GM12878 (cell line): ENCODE measurements around the gene FAM227B. TPM values are rescaled to one million over a fixed set of nuclear protein-coding genes. Genes with fewer than 3 reads are reported as not detected.

Experiments used
- ATAC-seq: fragments of 200-7000 bp; cut with Tn5 transposase; 3 replicates; pipeline ENCODE4 v1.9.1; 2020; ENCODE audit warnings: mild to moderate bottlenecking, moderate library complexity
- BruUV-seq: library from RNA; stranded (reverse); fragments of 400-500 nt; replicated peaks from 2 replicates; lab custom pipeline; 2021; lab: Mats Ljungman, UMichigan
- CTCF ChIA-PET: fragments of 300-600 bp; sonication (Branson Sonifier 250); formaldehyde crosslinking; extraction: SDS; loops from one replicate; lab custom pipeline; 2021; ENCODE audit warnings: inconsistent platforms; lab: Yijun Ruan, JAX
- POLR2A ChIA-PET: fragments of 350-600 bp; formaldehyde crosslinking; extraction: SDS; loops from one replicate; lab custom pipeline; 2021; ENCODE audit warnings: inconsistent platforms; lab: Charles Lee
- RAD21 ChIA-PET: fragments of 300-600 bp; sonication (Branson Sonifier 250); formaldehyde crosslinking; loops from one replicate; lab custom pipeline; 2023; ENCODE audit warnings: antibody characterized with exemption; ENCODE audit not compliant: unreplicated experiment; lab: Charles Lee
- SMC1A ChIA-PET: fragments of 300-600 bp; sonication (Branson Sonifier 250); formaldehyde crosslinking; loops from one replicate; lab custom pipeline; 2023; ENCODE audit not compliant: unreplicated experiment, uncharacterized antibody; lab: Charles Lee
- DNase-seq: peaks from one replicate; pipeline ENCODE4 v3.0.0-alpha.2; 2011; ENCODE audit warnings: low read depth, low spot score
- FAIRE-seq: peaks from 3 replicates; lab custom pipeline; 2011; peaks lifted over from hg19 to GRCh38; lab: Jason Lieb, UNC
- H2AFZ ChIP-seq: 2 replicates; pipeline ENCODE4 v1.6.0; 2011; ENCODE audit warnings: low read depth, low read length, control low read depth; ENCODE audit not compliant: control insufficient read depth
- H3K27ac ChIP-seq: 2 replicates; pipeline ENCODE4 v1.5.1; 2011; ENCODE audit warnings: control low read depth; ENCODE audit not compliant: control insufficient read depth, insufficient read depth
- H3K27me3 ChIP-seq, 2 experiments: replicated peaks in 1 of 2; 2 replicates each; pipeline versions ENCODE4 v1.6.0 to v1.6.1; 2011; ENCODE audit warnings: low read length in 1 of 2; ENCODE audit not compliant: control insufficient read depth in 2 of 2, insufficient read depth in 2 of 2
- H3K36me3 ChIP-seq, 2 experiments: 2 replicates each; pipeline ENCODE4 v1.5.1; 2011; ENCODE audit warnings: low read length in 1 of 2; ENCODE audit not compliant: control insufficient read depth in 2 of 2, insufficient read depth in 2 of 2
- H3K4me1 ChIP-seq: 2 replicates; pipeline ENCODE4 v1.6.1; 2011; ENCODE audit warnings: mild to moderate bottlenecking, low read length, moderate library complexity, mixed read lengths; ENCODE audit not compliant: control insufficient read depth, insufficient read depth
- H3K4me2 ChIP-seq: 2 replicates; pipeline ENCODE4 v1.6.0; 2011; ENCODE audit warnings: control low read depth; ENCODE audit not compliant: control insufficient read depth, insufficient read depth
- H3K4me3 ChIP-seq: fragments of 200-600 bp; sonication (generic); 2 replicates; pipeline ENCODE4 v1.5.1; 2016
- H3K79me2 ChIP-seq: 2 replicates; pipeline ENCODE4 v1.6.0; 2011; ENCODE audit warnings: low read length; ENCODE audit not compliant: control insufficient read depth, insufficient read depth
- H3K9ac ChIP-seq: 2 replicates; pipeline ENCODE4 v1.8.0; 2011; ENCODE audit warnings: low read length, control low read depth, mixed read lengths; ENCODE audit not compliant: control insufficient read depth, insufficient read depth
- H3K9me3 ChIP-seq: replicated peaks from 3 replicates; pipeline ENCODE4 v1.5.1; 2011; ENCODE audit warnings: mild to moderate bottlenecking, low read length; ENCODE audit not compliant: control insufficient read depth, insufficient read depth
- H4K20me1 ChIP-seq: 2 replicates; pipeline ENCODE4 v1.6.0; 2011; ENCODE audit not compliant: control insufficient read depth, insufficient read depth
- BACH1 ChIP-seq: fragments of 450-650 bp; IDR thresholded peaks from 2 replicates; pipeline ENCODE4 v1.6.1; 2017; ENCODE audit warnings: mild to moderate bottlenecking, borderline replicate concordance
- CBX5 ChIP-seq: sonication (generic); IDR thresholded peaks from 2 replicates; pipeline ENCODE4 v1.6.1; 2016; ENCODE audit warnings: low read depth, moderate library complexity, mild to moderate bottlenecking, inconsistent platforms
- CREM ChIP-seq: IDR thresholded peaks from 2 replicates; pipeline ENCODE4 v1.6.1; 2014; ENCODE audit warnings: antibody characterized with exemption, low read depth
- EGR1 ChIP-seq, 2 experiments: IDR thresholded peaks; 1 replicate in 1 of 2; 2 replicates in 1 of 2; pipeline ENCODE4 v1.6.1; 2011 to 2012; ENCODE audit warnings: low read depth in 2 of 2, low read length in 2 of 2, borderline replicate concordance in 1 of 2, mild to moderate bottlenecking in 1 of 2, moderate library complexity in 1 of 2
- RAD21 ChIP-seq: IDR thresholded peaks from 2 replicates; pipeline ENCODE4 v1.6.1; 2011; ENCODE audit warnings: mild to moderate bottlenecking, low read depth, low read length, moderate library complexity; ENCODE audit not compliant: insufficient read depth
- SMAD5 ChIP-seq: IDR thresholded peaks from 2 replicates; pipeline ENCODE4 v1.6.1; 2016; ENCODE audit warnings: antibody characterized with exemption, low read depth
- SMC3 ChIP-seq: IDR thresholded peaks from 2 replicates; pipeline ENCODE4 v1.6.1; 2011; ENCODE audit warnings: low read length, improper control_type of control experiment, borderline replicate concordance
- WGBS: methylation state at CpG from one replicate; pipeline ENCODE4 v1.1.6; 2016; ENCODE audit warnings: low lambda C conversion rate; ENCODE audit not compliant: insufficient replicate concordance, insufficient coverage; ENCODE audit errors: missing lambda C conversion rate; 5-methylcytosine and 5-hydroxymethylcytosine counted together
- in situ Hi-C: fragments of 300-500 bp; cut with MboI; formaldehyde crosslinking; loops from 9 replicates; pipeline ENCODE4 v1.14.3; 2018; ENCODE audit warnings: mixed read lengths
- intact Hi-C: fragments of 100-400 bp; cut with micrococcal nuclease; formaldehyde crosslinking; loops from one replicate; pipeline ENCODE4 v1.14.2; 2022; ENCODE audit not compliant: unreplicated experiment
- polyA plus RNA-seq, 11 experiments: library from polyadenylated mRNA; depleted of rRNA in 4 of 11; unstranded in 6 of 11; stranded (reverse) in 5 of 11; fragments of >200 nt; fragmentation: Nextera tagmentation in 4 of 11; fragmentation: Illumina TruSeq in 1 of 11; extraction: Ambion mirVana in 4 of 11; extraction: Trizol in 1 of 11; gene quantifications; 1 replicate in 1 of 11; 2 replicates in 10 of 11; pipeline versions ENCODE4 v1.2.1 to v1.2.3, GENCODE V29; 2011 to 2016; ENCODE audit warnings: inconsistent platforms in 2 of 11, missing spikeins in 2 of 11, low read depth in 1 of 11
- total RNA-seq, 4 experiments: library from RNA; depleted of rRNA in 3 of 4; stranded (reverse); fragments of >200 nt in 3 of 4; fragmentation: Illumina TruSeq in 1 of 4; extraction: Trizol in 1 of 4; gene quantifications; 2 replicates each; pipeline versions ENCODE4 v1.2.1 to v1.2.3, GENCODE V29; 2013 to 2021
- TF ChIP-seq, protein P1 (sequence below): IDR thresholded peaks from 2 replicates; pipeline ENCODE4 v1.6.1; 2011; ENCODE audit warnings: borderline replicate concordance, low read depth, mild to moderate bottlenecking, moderate library complexity, mixed read lengths, low read length; ENCODE audit not compliant: insufficient read depth; ENCODE audit errors: extremely low read length
- TF ChIP-seq, protein P2 (sequence below): fragments of 450-650 bp; IDR thresholded peaks from 2 replicates; pipeline ENCODE4 v1.6.1; 2017; ENCODE audit warnings: mild to moderate bottlenecking, moderate library complexity

FAM227B gene
- total and polyA plus RNA-seq, 10 of the 15 experiments (the other 5 are each of a cell fraction or from before 2014, with no cell fraction given) = 3.9 to 12.6 (median 6.9) TPM

- peaks cover 0 to 3% of the 10 kb centered on the region in 2 experiments; a peak in 3 of 4 replicates for H3K36me3 ChIP-seq
- ChIA-PET POLR2A (no interaction called here), RAD21 (no interaction called here), SMC1A (no interaction called here), CTCF (interaction anchor here (1.4 kb wide), 1 partner anchor 12 kb away, joined by 3 read pairs; no protein-coding TSS in a partner anchor)
- H3K79me2 ChIP-seq = no peaks in the 10 kb centered on the region
- no peaks in the 10 kb centered on the region for H3K4me1 ChIP-seq
- no peak for ATAC-seq
- no TSS peak for BruUV-seq
- no peak for DNase-seq
- H2AFZ ChIP-seq = no peak overlapping the region
- no peak overlapping the region for H3K4me3 ChIP-seq
- in situ Hi-C loops = no loop called here
- H3K9me3 ChIP-seq = no peaks in the 10 kb centered on the region
- no peak overlapping the region for H3K27ac ChIP-seq
- no peak for TF ChIP-seq SMAD5
- TF ChIP-seq, protein P1, sequence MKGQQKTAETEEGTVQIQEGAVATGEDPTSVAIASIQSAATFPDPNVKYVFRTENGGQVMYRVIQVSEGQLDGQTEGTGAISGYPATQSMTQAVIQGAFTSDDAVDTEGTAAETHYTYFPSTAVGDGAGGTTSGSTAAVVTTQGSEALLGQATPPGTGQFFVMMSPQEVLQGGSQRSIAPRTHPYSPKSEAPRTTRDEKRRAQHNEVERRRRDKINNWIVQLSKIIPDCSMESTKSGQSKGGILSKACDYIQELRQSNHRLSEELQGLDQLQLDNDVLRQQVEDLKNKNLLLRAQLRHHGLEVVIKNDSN = no peak
- TF ChIP-seq CREM = no peak
- TF ChIP-seq SMC3 = no peak
- no peak for TF ChIP-seq BACH1
- no peak for TF ChIP-seq EGR1 (IDR thresholded peaks at IDR 0.05; ENCODE audit: borderline replicate concordance in 1 of 2, low read depth in 2 of 2, low read length in 2 of 2)
- TF ChIP-seq CBX5 = no peak
- TF ChIP-seq, protein P2, sequence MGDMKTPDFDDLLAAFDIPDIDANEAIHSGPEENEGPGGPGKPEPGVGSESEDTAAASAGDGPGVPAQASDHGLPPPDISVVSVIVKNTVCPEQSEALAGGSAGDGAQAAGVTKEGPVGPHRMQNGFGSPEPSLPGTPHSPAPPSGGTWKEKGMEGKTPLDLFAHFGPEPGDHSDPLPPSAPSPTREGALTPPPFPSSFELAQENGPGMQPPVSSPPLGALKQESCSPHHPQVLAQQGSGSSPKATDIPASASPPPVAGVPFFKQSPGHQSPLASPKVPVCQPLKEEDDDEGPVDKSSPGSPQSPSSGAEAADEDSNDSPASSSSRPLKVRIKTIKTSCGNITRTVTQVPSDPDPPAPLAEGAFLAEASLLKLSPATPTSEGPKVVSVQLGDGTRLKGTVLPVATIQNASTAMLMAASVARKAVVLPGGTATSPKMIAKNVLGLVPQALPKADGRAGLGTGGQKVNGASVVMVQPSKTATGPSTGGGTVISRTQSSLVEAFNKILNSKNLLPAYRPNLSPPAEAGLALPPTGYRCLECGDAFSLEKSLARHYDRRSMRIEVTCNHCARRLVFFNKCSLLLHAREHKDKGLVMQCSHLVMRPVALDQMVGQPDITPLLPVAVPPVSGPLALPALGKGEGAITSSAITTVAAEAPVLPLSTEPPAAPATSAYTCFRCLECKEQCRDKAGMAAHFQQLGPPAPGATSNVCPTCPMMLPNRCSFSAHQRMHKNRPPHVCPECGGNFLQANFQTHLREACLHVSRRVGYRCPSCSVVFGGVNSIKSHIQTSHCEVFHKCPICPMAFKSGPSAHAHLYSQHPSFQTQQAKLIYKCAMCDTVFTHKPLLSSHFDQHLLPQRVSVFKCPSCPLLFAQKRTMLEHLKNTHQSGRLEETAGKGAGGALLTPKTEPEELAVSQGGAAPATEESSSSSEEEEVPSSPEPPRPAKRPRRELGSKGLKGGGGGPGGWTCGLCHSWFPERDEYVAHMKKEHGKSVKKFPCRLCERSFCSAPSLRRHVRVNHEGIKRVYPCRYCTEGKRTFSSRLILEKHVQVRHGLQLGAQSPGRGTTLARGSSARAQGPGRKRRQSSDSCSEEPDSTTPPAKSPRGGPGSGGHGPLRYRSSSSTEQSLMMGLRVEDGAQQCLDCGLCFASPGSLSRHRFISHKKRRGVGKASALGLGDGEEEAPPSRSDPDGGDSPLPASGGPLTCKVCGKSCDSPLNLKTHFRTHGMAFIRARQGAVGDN = no peak
- TF ChIP-seq RAD21 = no peak
- no peak for FAIRE-seq
- no peak overlapping the region for H3K9ac ChIP-seq
- H4K20me1 ChIP-seq = no peaks in the 10 kb centered on the region
- H3K27me3 ChIP-seq = no peaks in the 10 kb centered on the region
- 95% methylated on average over 1 of the region's 1 CpG for WGBS
- no peak overlapping the region for H3K4me2 ChIP-seq
- intact Hi-C loops = no loop called here
These were observed 300.3 kb downstream of the FAM227B start for GRCh38 chr15:49320351-49320750.
